CD14-positive monocyte (primary cell): Measurements from ENCODE around the gene EIF4A2. TPM values are rescaled to one million over a fixed set of nuclear protein-coding genes. Genes with fewer than 3 reads are reported as not detected.

Experiments used
- DNase-seq, 3 donors: peaks; one replicate each; pipeline ENCODE4 v3.0.0-alpha.2; 2011 to 2022
- H2AFZ ChIP-seq: 2 replicates; pipeline ENCODE4 v1.6.0; 2012; ENCODE audit warnings: mild to moderate bottlenecking, low read depth, low read length, inconsistent platforms; ENCODE audit not compliant: insufficient read depth, poor library complexity, severe bottlenecking
- H3K27ac ChIP-seq, 2 donors: 1 replicate in 1 of 2; 2 replicates in 1 of 2; pipeline ENCODE4 v1.5.1; 2012 to 2013; ENCODE audit warnings: low read length in 2 of 2, control low read depth in 1 of 2, inconsistent platforms in 1 of 2, low read depth in 1 of 2, mild to moderate bottlenecking in 1 of 2
- H3K27me3 ChIP-seq, 2 donors: one replicate each; pipeline versions ENCODE4 v1.6.0 to v1.6.1; 2011 to 2013; ENCODE audit warnings: low read length in 2 of 2; ENCODE audit not compliant: control insufficient read depth in 2 of 2, insufficient read depth in 2 of 2
- H3K36me3 ChIP-seq, 2 donors: replicated peaks in 1 of 2; 1 replicate in 1 of 2; 2 replicates in 1 of 2; pipeline versions ENCODE4 v1.5.1 to v1.6.1; 2012 to 2013; ENCODE audit warnings: low read length in 2 of 2, control low read depth in 1 of 2, inconsistent platforms in 1 of 2, mild to moderate bottlenecking in 1 of 2; ENCODE audit not compliant: insufficient read depth in 2 of 2, control insufficient read depth in 1 of 2
- H3K4me1 ChIP-seq, 2 donors: 1 replicate in 1 of 2; 2 replicates in 1 of 2; pipeline versions ENCODE4 v1.5.1 to v1.6.1; 2012 to 2013; ENCODE audit warnings: low read length in 2 of 2, control low read depth in 1 of 2, inconsistent platforms in 1 of 2, mild to moderate bottlenecking in 1 of 2, moderate library complexity in 1 of 2; ENCODE audit not compliant: insufficient read depth in 2 of 2, control insufficient read depth in 1 of 2
- H3K4me2 ChIP-seq: replicated peaks from 2 replicates; pipeline ENCODE3; 2012; ENCODE audit warnings: low read length, moderate library complexity, mild to moderate bottlenecking; ENCODE audit not compliant: poor library complexity, severe bottlenecking; ENCODE audit errors: extremely low read depth
- H3K4me3 ChIP-seq, 3 experiments: fragments of 200-600 bp in 1 of 3; sonication (generic) in 1 of 3; replicated peaks in 1 of 3; 1 replicate in 2 of 3; 2 replicates in 1 of 3; pipeline ENCODE4 v1.5.1; 2011 to 2013; ENCODE audit warnings: low read length in 3 of 3, mild to moderate bottlenecking in 3 of 3, control low read depth in 2 of 3, low read depth in 2 of 3, inconsistent platforms in 1 of 3, moderate library complexity in 1 of 3
- H3K79me2 ChIP-seq: 2 replicates; pipeline ENCODE4 v1.6.0; 2012; ENCODE audit warnings: mild to moderate bottlenecking, control low read depth, inconsistent platforms, low read length, moderate library complexity; ENCODE audit not compliant: insufficient read depth
- H3K9ac ChIP-seq: 2 replicates; pipeline ENCODE4 v1.6.0; 2017; ENCODE audit warnings: low read length, mild to moderate bottlenecking; ENCODE audit not compliant: insufficient read depth, poor library complexity, severe bottlenecking
- H3K9me3 ChIP-seq, 2 donors: replicated peaks in 1 of 2; 1 replicate in 1 of 2; 2 replicates in 1 of 2; pipeline versions ENCODE4 v1.5.1 to v1.6.1; 2012 to 2013; ENCODE audit warnings: low read length in 2 of 2, control low read depth in 1 of 2; ENCODE audit not compliant: control insufficient read depth in 1 of 2, insufficient read depth in 1 of 2
- H4K20me1 ChIP-seq: 2 replicates; pipeline ENCODE4 v1.6.0; 2012; ENCODE audit warnings: mild to moderate bottlenecking, low read length, control low read depth, moderate library complexity; ENCODE audit not compliant: insufficient read depth
- H3K27ac Mint-ChIP-seq, 7 donors: one replicate each; pipeline ENCODE4 v1.8.0; 2020; ENCODE audit warnings: mild to moderate bottlenecking in 7 of 7, mixed read lengths in 7 of 7, moderate library complexity in 6 of 7, inconsistent platforms in 2 of 7
- H3K27me3 Mint-ChIP-seq, 3 donors: one replicate each; pipeline ENCODE4 v1.8.0; 2021 to 2022; ENCODE audit warnings: low read depth in 3 of 3, mild to moderate bottlenecking in 3 of 3, mixed read lengths in 3 of 3, moderate library complexity in 3 of 3, inconsistent platforms in 1 of 3
- H3K36me3 Mint-ChIP-seq, 2 donors: one replicate each; pipeline ENCODE4 v1.8.0; 2020; ENCODE audit warnings: mixed read lengths in 2 of 2, inconsistent platforms in 1 of 2, mild to moderate bottlenecking in 1 of 2
- H3K4me1 Mint-ChIP-seq: one replicate; pipeline ENCODE4 v1.8.0; 2020; ENCODE audit warnings: mild to moderate bottlenecking, mixed read lengths
- H3K4me3 Mint-ChIP-seq, 2 donors: one replicate each; pipeline ENCODE4 v1.8.0; 2020; ENCODE audit warnings: mild to moderate bottlenecking in 2 of 2, mixed read lengths in 2 of 2, moderate library complexity in 1 of 2
- H3K9me3 Mint-ChIP-seq, 7 donors: one replicate each; pipeline ENCODE4 v1.8.0; 2020 to 2022; ENCODE audit warnings: mixed read lengths in 7 of 7, mild to moderate bottlenecking in 6 of 7, moderate library complexity in 6 of 7, inconsistent platforms in 2 of 7
- CTCF ChIP-seq: fragments of 200-600 bp; IDR thresholded peaks from one replicate; pipeline ENCODE4 v1.8.0; 2022; ENCODE audit warnings: antibody characterized with exemption, mild to moderate bottlenecking
- WGBS: methylation state at CpG from one replicate; pipeline ENCODE4 v1.1.5; 2013; ENCODE audit warnings: missing lambda C conversion rate; ENCODE audit not compliant: insufficient coverage; 5-methylcytosine and 5-hydroxymethylcytosine counted together
- intact Hi-C, 2 donors: fragments of 100-400 bp; cut with micrococcal nuclease; formaldehyde crosslinking; loops; one replicate each; pipeline versions ENCODE4 v1.15.0 to v1.15.1; 2023
- polyA plus RNA-seq, 3 donors: library from polyadenylated mRNA; depleted of rRNA in 1 of 3; unstranded in 2 of 3; stranded (reverse) in 1 of 3; fragments of 300-500 nt in 2 of 3; fragments of >200 nt in 1 of 3; fragmentation: Illumina TruSeq in 2 of 3; gene quantifications; 1 replicate in 2 of 3; 2 replicates in 1 of 3; pipeline ENCODE4 v1.2.3, GENCODE V29; 2012 to 2021

The EIF4A2 gene
- polyA plus RNA-seq, 3 donors, result 67.0 to 405 (median 73.0) TPM

DNA sequence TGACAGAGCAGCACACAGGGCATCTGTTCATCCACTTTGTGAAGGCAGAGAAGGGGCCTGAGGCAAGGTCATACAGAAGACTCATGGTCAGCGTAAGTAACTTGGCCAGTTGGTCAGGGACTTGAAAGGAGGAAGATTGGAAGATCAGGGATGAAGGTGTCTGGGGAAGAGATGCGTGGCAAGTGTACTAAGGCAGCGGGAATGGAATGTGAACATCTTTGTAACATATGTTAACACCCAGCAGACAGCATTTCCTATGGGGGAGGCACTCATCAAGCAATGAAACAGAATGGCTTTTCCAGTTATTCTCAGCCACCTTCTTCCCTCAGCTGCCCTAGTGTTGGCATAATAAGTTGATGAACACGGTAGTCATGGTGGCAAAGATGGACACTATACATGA, 30.7 kb downstream of the EIF4A2 start:
- H3K36me3 ChIP-seq, result no peaks in the 10 kb centered on the region
- intact Hi-C loops, result no loop called here
- no peaks in the 10 kb centered on the region for H3K79me2 ChIP-seq
- peaks cover 2 to 12% (median 7%) of the 10 kb centered on the region in 3 donors for H3K27me3 Mint-ChIP-seq
- no peak overlapping the region for H3K27ac ChIP-seq
- H3K36me3 Mint-ChIP-seq, result no peaks in the 10 kb centered on the region
- no peak overlapping the region for H3K4me3 Mint-ChIP-seq
- H3K9ac ChIP-seq, result no peak overlapping the region
- TF ChIP-seq CTCF, result no peak
- no peak overlapping the region for H3K27ac Mint-ChIP-seq
- H3K9me3 ChIP-seq, result no peaks in the 10 kb centered on the region
- H3K4me2 ChIP-seq, result no peak overlapping the region
- H3K27me3 ChIP-seq, result no peaks in the 10 kb centered on the region
- H4K20me1 ChIP-seq, result no peaks in the 10 kb centered on the region
- no peak overlapping the region for H3K4me3 ChIP-seq
- H2AFZ ChIP-seq, result no peak overlapping the region
- H3K4me1 Mint-ChIP-seq, result peaks cover 15% of the 10 kb centered on the region
- WGBS, result no CpG with 5 or more reads among the region's 4 CpGs
- DNase-seq, result no peak
- no peaks in the 10 kb centered on the region for H3K9me3 Mint-ChIP-seq
- peaks cover 8 to 10% of the 10 kb centered on the region in 2 donors for H3K4me1 ChIP-seq

DNA sequence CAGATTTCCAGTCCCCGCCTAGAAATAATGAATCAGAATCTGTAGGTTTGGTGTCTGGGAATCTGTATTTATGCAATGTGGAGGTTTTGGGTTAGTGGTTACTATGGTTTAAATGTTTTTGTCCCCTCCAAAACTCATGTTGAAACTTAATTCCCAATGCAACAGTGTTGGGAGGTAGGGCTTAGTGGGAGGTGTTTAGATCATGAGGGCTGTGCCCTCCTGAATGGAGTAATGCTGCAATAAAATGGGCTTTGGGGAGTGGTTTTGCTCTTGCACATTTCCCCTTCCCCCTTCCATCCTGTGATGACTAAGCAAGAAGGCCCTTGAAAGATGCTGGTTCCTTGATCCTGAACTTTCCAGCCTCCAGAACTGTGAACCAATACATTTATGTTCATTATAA, 32.1 kb downstream of the EIF4A2 start:
- no CpG with 5 or more reads among the region's 1 CpG for WGBS
- H4K20me1 ChIP-seq, result no peaks in the 10 kb centered on the region
- H3K9me3 Mint-ChIP-seq, result no peaks in the 10 kb centered on the region
- H3K4me1 ChIP-seq, result peaks cover 8 to 10% of the 10 kb centered on the region in 2 donors
- no peak overlapping the region for H3K27ac ChIP-seq
- no peaks in the 10 kb centered on the region for H3K9me3 ChIP-seq
- H3K36me3 ChIP-seq, result no peaks in the 10 kb centered on the region
- H3K79me2 ChIP-seq, result no peaks in the 10 kb centered on the region
- peak; percentile 29 to 42 (median 34) for DNase-seq
- intact Hi-C loops, result no loop called here
- no peak overlapping the region for H3K4me2 ChIP-seq
- no peak overlapping the region for H3K4me3 Mint-ChIP-seq
- no peak overlapping the region for H3K9ac ChIP-seq
- no peaks in the 10 kb centered on the region for H3K27me3 ChIP-seq
- peak overlapping the region in 1 of 7 donors; percentile 8 for H3K27ac Mint-ChIP-seq
- peaks cover 15% of the 10 kb centered on the region for H3K4me1 Mint-ChIP-seq
- no peaks in the 10 kb centered on the region for H3K36me3 Mint-ChIP-seq
- no peak for TF ChIP-seq CTCF
- peaks cover 0 to 10% (median 9%) of the 10 kb centered on the region in 3 donors for H3K27me3 Mint-ChIP-seq
- no peak overlapping the region for H3K4me3 ChIP-seq
- H2AFZ ChIP-seq, result no peak overlapping the region
